SK-N-SH (cell line): ENCODE data around the gene NSD1.

ENCODE experiments used
- CHD2 ChIP-seq: fragments of 150-350 bp; IDR thresholded peaks from 2 replicates; pipeline ENCODE4 v1.6.1; 2018; ENCODE audit warnings: low read length; ENCODE audit not compliant: partially characterized antibody
- EP300 ChIP-seq, 2 experiments: IDR thresholded peaks; 2 replicates each; pipeline versions ENCODE4 v1.4.0 to v1.6.1; 2012; ENCODE audit warnings: borderline replicate concordance in 1 of 2, low read depth in 1 of 2, low read length in 1 of 2
- FOXM1 ChIP-seq: IDR thresholded peaks from 2 replicates; pipeline ENCODE4 v1.4.0; 2012; ENCODE audit warnings: low read depth, mild to moderate bottlenecking
- MEF2A ChIP-seq: IDR thresholded peaks from 2 replicates; pipeline ENCODE4 v1.4.0; 2012; ENCODE audit warnings: low read depth, borderline replicate concordance
- POLR2AphosphoS5 ChIP-seq: IDR thresholded peaks from 2 replicates; pipeline ENCODE4 v1.6.1; 2012; ENCODE audit warnings: low read depth, low read length
- RAD21 ChIP-seq: IDR thresholded peaks from 2 replicates; pipeline ENCODE4 v1.6.1; 2012; ENCODE audit warnings: mild to moderate bottlenecking, low read length
- RXRA ChIP-seq: IDR thresholded peaks from 2 replicates; pipeline ENCODE4 v1.4.0; 2012; ENCODE audit warnings: low read depth, mild to moderate bottlenecking, borderline replicate concordance
- TAF1 ChIP-seq: IDR thresholded peaks from 2 replicates; pipeline ENCODE4 v1.6.1; 2012; ENCODE audit warnings: low read depth, mild to moderate bottlenecking, low read length, moderate library complexity, borderline replicate concordance
- USF2 ChIP-seq: fragments of 150-350 bp; IDR thresholded peaks from 2 replicates; pipeline ENCODE4 v1.6.1; 2017; ENCODE audit warnings: antibody characterized with exemption, low read length, low read depth, borderline replicate concordance
- ZBTB33 ChIP-seq: IDR thresholded peaks from 2 replicates; pipeline ENCODE4 v1.4.0; 2012; ENCODE audit warnings: low read depth, borderline replicate concordance
- TF ChIP-seq, protein P1 (sequence below): IDR thresholded peaks from 2 replicates; pipeline ENCODE4 v1.4.0; 2012; ENCODE audit warnings: low read depth
- TF ChIP-seq, protein P2 (sequence below): IDR thresholded peaks from 2 replicates; pipeline ENCODE4; 2012
- TF ChIP-seq, protein P3 (sequence below): fragments of 200-600 bp; sonication (generic); IDR thresholded peaks from 2 replicates; pipeline ENCODE4 v1.6.1; 2017; ENCODE audit warnings: antibody characterized with exemption, mild to moderate bottlenecking, moderate library complexity
- TF ChIP-seq, protein P4 (sequence below): fragments of 150-350 bp; IDR thresholded peaks from 2 replicates; pipeline ENCODE4 v1.6.1; 2016; ENCODE audit warnings: mild to moderate bottlenecking, low read depth, low read length

- TF ChIP-seq, protein P1, sequence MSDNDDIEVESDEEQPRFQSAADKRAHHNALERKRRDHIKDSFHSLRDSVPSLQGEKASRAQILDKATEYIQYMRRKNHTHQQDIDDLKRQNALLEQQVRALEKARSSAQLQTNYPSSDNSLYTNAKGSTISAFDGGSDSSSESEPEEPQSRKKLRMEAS: no peak
- TF ChIP-seq, protein P2, sequence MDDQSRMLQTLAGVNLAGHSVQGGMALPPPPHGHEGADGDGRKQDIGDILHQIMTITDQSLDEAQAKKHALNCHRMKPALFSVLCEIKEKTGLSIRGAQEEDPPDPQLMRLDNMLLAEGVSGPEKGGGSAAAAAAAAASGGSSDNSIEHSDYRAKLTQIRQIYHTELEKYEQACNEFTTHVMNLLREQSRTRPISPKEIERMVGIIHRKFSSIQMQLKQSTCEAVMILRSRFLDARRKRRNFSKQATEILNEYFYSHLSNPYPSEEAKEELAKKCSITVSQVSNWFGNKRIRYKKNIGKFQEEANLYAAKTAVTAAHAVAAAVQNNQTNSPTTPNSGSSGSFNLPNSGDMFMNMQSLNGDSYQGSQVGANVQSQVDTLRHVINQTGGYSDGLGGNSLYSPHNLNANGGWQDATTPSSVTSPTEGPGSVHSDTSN: no peak
- TF ChIP-seq RAD21: no peak
- TF ChIP-seq, protein P3, sequence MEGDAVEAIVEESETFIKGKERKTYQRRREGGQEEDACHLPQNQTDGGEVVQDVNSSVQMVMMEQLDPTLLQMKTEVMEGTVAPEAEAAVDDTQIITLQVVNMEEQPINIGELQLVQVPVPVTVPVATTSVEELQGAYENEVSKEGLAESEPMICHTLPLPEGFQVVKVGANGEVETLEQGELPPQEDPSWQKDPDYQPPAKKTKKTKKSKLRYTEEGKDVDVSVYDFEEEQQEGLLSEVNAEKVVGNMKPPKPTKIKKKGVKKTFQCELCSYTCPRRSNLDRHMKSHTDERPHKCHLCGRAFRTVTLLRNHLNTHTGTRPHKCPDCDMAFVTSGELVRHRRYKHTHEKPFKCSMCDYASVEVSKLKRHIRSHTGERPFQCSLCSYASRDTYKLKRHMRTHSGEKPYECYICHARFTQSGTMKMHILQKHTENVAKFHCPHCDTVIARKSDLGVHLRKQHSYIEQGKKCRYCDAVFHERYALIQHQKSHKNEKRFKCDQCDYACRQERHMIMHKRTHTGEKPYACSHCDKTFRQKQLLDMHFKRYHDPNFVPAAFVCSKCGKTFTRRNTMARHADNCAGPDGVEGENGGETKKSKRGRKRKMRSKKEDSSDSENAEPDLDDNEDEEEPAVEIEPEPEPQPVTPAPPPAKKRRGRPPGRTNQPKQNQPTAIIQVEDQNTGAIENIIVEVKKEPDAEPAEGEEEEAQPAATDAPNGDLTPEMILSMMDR: no peak
- TF ChIP-seq, protein P4, sequence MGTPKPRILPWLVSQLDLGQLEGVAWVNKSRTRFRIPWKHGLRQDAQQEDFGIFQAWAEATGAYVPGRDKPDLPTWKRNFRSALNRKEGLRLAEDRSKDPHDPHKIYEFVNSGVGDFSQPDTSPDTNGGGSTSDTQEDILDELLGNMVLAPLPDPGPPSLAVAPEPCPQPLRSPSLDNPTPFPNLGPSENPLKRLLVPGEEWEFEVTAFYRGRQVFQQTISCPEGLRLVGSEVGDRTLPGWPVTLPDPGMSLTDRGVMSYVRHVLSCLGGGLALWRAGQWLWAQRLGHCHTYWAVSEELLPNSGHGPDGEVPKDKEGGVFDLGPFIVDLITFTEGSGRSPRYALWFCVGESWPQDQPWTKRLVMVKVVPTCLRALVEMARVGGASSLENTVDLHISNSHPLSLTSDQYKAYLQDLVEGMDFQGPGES: no peak
- no peak for TF ChIP-seq TAF1
- TF ChIP-seq EP300 (IDR thresholded peaks at IDR 0.05; ENCODE audit: borderline replicate concordance in 1 of 2, low read depth in 1 of 2, low read length in 1 of 2): no peak
- no peak for TF ChIP-seq MEF2A
- TF ChIP-seq FOXM1: no peak
- no peak for TF ChIP-seq USF2
- no peak for TF ChIP-seq RXRA
- TF ChIP-seq CHD2: no peak
- no peak for TF ChIP-seq ZBTB33
- peak; percentile 18; the same call in 1 of the 2 replicates for TF ChIP-seq POLR2AphosphoS5
These were observed 168.1 kb downstream of the NSD1 start for GRCh38 chr5:177301503-177302165.
